GM23338 (cell line): ENCODE results near the gene LRRC8E. TPM values are rescaled to one million over a fixed set of nuclear protein-coding genes. Genes with fewer than 3 reads are reported as not detected.

Experiments
- ATAC-seq: fragments of 200-7000 bp; cut with Tn5 transposase; 3 replicates; pipeline ENCODE4 v1.9.1; 2020
- DNase-seq: peaks from one replicate; pipeline ENCODE4 v3.0.0-alpha.2; 2015; ENCODE audit warnings: low spot score
- H2AFZ ChIP-seq: fragments of 200-600 bp; sonication (generic); 2 replicates; pipeline ENCODE4 v1.8.0; 2016; ENCODE audit warnings: antibody characterized with exemption, mild to moderate bottlenecking, moderate library complexity
- H3F3A ChIP-seq: fragments of 200-600 bp; sonication (generic); replicated peaks from 2 replicates; pipeline ENCODE4 v1.8.0; 2017; ENCODE audit warnings: antibody characterized with exemption, mixed run types, low read depth
- H3K27ac ChIP-seq: fragments of 200-600 bp; sonication (generic); 2 replicates; pipeline ENCODE4 v1.6.1; 2016; ENCODE audit warnings: low read depth
- H3K27me3 ChIP-seq: fragments of 200-600 bp; sonication (generic); 2 replicates; pipeline ENCODE4 v1.8.0; 2016; ENCODE audit warnings: mild to moderate bottlenecking, mixed run types, moderate library complexity; ENCODE audit not compliant: insufficient read depth
- H3K36me3 ChIP-seq: fragments of 200-600 bp; sonication (generic); 2 replicates; pipeline ENCODE4 v1.8.0; 2016; ENCODE audit warnings: mild to moderate bottlenecking; ENCODE audit not compliant: insufficient read depth
- H3K4me1 ChIP-seq: fragments of 200-600 bp; sonication (generic); 2 replicates; pipeline ENCODE4 v1.8.0; 2016; ENCODE audit warnings: mild to moderate bottlenecking, moderate library complexity; ENCODE audit not compliant: insufficient read depth
- H3K4me2 ChIP-seq: fragments of 200-600 bp; sonication (generic); 2 replicates; pipeline ENCODE4 v1.7.1; 2017; ENCODE audit warnings: mixed run types
- H3K4me3 ChIP-seq: fragments of 200-600 bp; sonication (generic); 2 replicates; pipeline ENCODE4 v1.6.1; 2016; ENCODE audit warnings: mixed run types
- H3K79me2 ChIP-seq: fragments of 200-600 bp; sonication (generic); replicated peaks from 2 replicates; pipeline ENCODE4 v1.8.0; 2017; ENCODE audit warnings: mild to moderate bottlenecking; ENCODE audit not compliant: insufficient read depth
- H3K9me2 ChIP-seq: fragments of 200-600 bp; sonication (generic); 2 replicates; pipeline ENCODE4 v1.8.0; 2017; ENCODE audit not compliant: insufficient read depth
- H4K20me1 ChIP-seq: fragments of 200-600 bp; sonication (generic); replicated peaks from 2 replicates; pipeline ENCODE4 v1.8.0; 2017; ENCODE audit warnings: mild to moderate bottlenecking; ENCODE audit not compliant: insufficient read depth
- H3K27ac Mint-ChIP-seq: 2 replicates; pipeline ENCODE4 v1.8.0; 2020; ENCODE audit warnings: inconsistent platforms, mild to moderate bottlenecking, moderate library complexity, mixed read lengths
- H3K27me3 Mint-ChIP-seq: 3 replicates; pipeline ENCODE4 v1.8.0; 2022; ENCODE audit warnings: low read depth, mild to moderate bottlenecking, moderate library complexity, mixed read lengths, inconsistent platforms; ENCODE audit not compliant: insufficient read depth, poor library complexity
- H3K36me3 Mint-ChIP-seq: 3 replicates; pipeline ENCODE4 v1.8.0; 2021; ENCODE audit warnings: low read depth, mild to moderate bottlenecking, inconsistent platforms, moderate library complexity, mixed read lengths
- H3K4me1 Mint-ChIP-seq: 3 replicates; pipeline ENCODE4 v1.8.0; 2020; ENCODE audit warnings: mild to moderate bottlenecking, inconsistent platforms, mixed read lengths
- H3K4me3 Mint-ChIP-seq: 3 replicates; pipeline ENCODE4 v1.8.0; 2021; ENCODE audit warnings: moderate library complexity, mild to moderate bottlenecking, inconsistent platforms, mixed read lengths
- H3K9me3 Mint-ChIP-seq: 3 replicates; pipeline ENCODE4 v1.8.0; 2020; ENCODE audit warnings: moderate library complexity, mild to moderate bottlenecking, inconsistent platforms, mixed read lengths
- CTCF ChIP-seq, 2 experiments: fragments of 200-600 bp in 1 of 2; sonication (generic) in 1 of 2; conservative IDR thresholded peaks; 2 replicates each; pipeline versions ENCODE4 v1.5.1 to v1.6.1; 2016 to 2017; ENCODE audit warnings: antibody characterized with exemption in 2 of 2, low read depth in 2 of 2, mild to moderate bottlenecking in 2 of 2, moderate library complexity in 1 of 2
- ETS1 ChIP-seq: IDR thresholded peaks from 2 replicates; pipeline ENCODE4 v1.6.1; 2016; ENCODE audit warnings: antibody characterized with exemption
- EZH2 ChIP-seq: fragments of 200-600 bp; sonication (generic); IDR thresholded peaks from one replicate; pipeline ENCODE4 v1.8.0; 2017; ENCODE audit warnings: antibody characterized with exemption, mild to moderate bottlenecking, low read depth; ENCODE audit not compliant: unreplicated experiment
- NANOG ChIP-seq: IDR thresholded peaks from 2 replicates; pipeline ENCODE4 v1.6.1; 2016; ENCODE audit warnings: antibody characterized with exemption, borderline replicate concordance
- POLR2AphosphoS5 ChIP-seq: IDR thresholded peaks from 2 replicates; pipeline ENCODE4 v1.6.1; 2016; ENCODE audit warnings: antibody characterized with exemption, low read depth
- REST ChIP-seq: IDR thresholded peaks from one replicate; pipeline ENCODE4 v1.6.1; 2018; ENCODE audit warnings: antibody characterized with exemption; ENCODE audit not compliant: unreplicated experiment
- STAT1 ChIP-seq: IDR thresholded peaks from one replicate; pipeline ENCODE4 v1.6.1; 2016; ENCODE audit warnings: antibody characterized with exemption; ENCODE audit not compliant: unreplicated experiment
- ZNF114 ChIP-seq: fragments of 250-450 bp; sonication (Bioruptor Pico); IDR thresholded peaks from 2 replicates; pipeline ENCODE4 v1.5.0; 2020; ENCODE audit warnings: mild to moderate bottlenecking, moderate library complexity
- ZNF331 ChIP-seq: fragments of 250-450 bp; sonication (Bioruptor Pico); IDR thresholded peaks from 2 replicates; pipeline ENCODE4 v1.5.0; 2020; ENCODE audit warnings: low read depth, mild to moderate bottlenecking, moderate library complexity
- ZNF462 ChIP-seq: fragments of 250-450 bp; sonication (Bioruptor Pico); IDR thresholded peaks from 2 replicates; pipeline ENCODE4 v1.5.0; 2020; ENCODE audit warnings: mild to moderate bottlenecking, moderate library complexity
- polyA plus RNA-seq: library from polyadenylated mRNA; unstranded; fragments of >200 nt; fragmentation: Nextera tagmentation; extraction: Ambion mirVana; gene quantifications from 2 replicates; pipeline ENCODE4 v1.2.1, GENCODE V29; 2016
- total RNA-seq: library from RNA; depleted of rRNA; stranded (reverse); fragments of >200 nt; shearing (Covaris generic); gene quantifications from 2 replicates; pipeline ENCODE4 v1.2.3, GENCODE V29; 2014

The LRRC8E gene
- total and polyA plus RNA-seq, 2 experiments from 2014 or later, result 0.29 to 4.8 TPM

- no peak for TF ChIP-seq EZH2
These were observed 6.4 kb upstream of the LRRC8E start (continued) for GRCh38 chr19:7881910-7882309.

- Histone ChIP-seq H2AFZ (no peak overlapping the region), H3K36me3 (no peaks in the 10 kb centered on the region), H3F3A (no peaks in the 10 kb centered on the region), H4K20me1 (no peaks in the 10 kb centered on the region; the same call in 1 of the 2 replicates), H3K27me3 (0 out of 2 replicates have a peak, but pooled peaks cover 3% of the 10 kb centered on the region), H3K4me1 (no peaks in the 10 kb centered on the region; the same call in 1 of the 2 replicates), H3K4me3 (no peak overlapping the region), H3K4me2 (no peak overlapping the region), H3K9me2 (no peaks in the 10 kb centered on the region), H3K27ac (no peak overlapping the region), H3K79me2 (no peaks in the 10 kb centered on the region)
- Mint-ChIP-seq H3K4me3 (no peak overlapping the region), H3K27me3 (peaks cover 10% of the 10 kb centered on the region), H3K36me3 (no peaks in the 10 kb centered on the region), H3K4me1 (no peaks in the 10 kb centered on the region), H3K9me3 (no peaks in the 10 kb centered on the region), H3K27ac (no peak overlapping the region)
- DNase-seq (no peak), ATAC-seq (no peak)
- TF ChIP-seq NANOG (no peak), ZNF331 (CRISPR knock-in tag) (no peak), REST (no peak), ZNF462 (no peak), ETS1 (no peak), POLR2AphosphoS5 (no peak), ZNF114 (CRISPR knock-in tag) (no peak), CTCF (conservative IDR thresholded peaks at IDR 0.05; ENCODE audit: low read depth in 2 of 2) (no peak), EZH2 (no peak), STAT1 (no peak)
These were observed 5.2 kb upstream of the LRRC8E start for GRCh38 chr19:7883105-7883504.
